Epithelial cell of proximal tubule (primary cell): ENCODE measurements around the gene SND1. TPM values are rescaled to one million over a fixed set of nuclear protein-coding genes. Genes with fewer than 3 reads are reported as not detected.
A peak's percentile ranks its signal among the peaks of the same experiment; 100 is the strongest.

Experiments used
- DNase-seq: peaks from one replicate; pipeline ENCODE4 v3.0.0-alpha.2; 2011; ENCODE audit warnings: low read depth
- H3K4me3 ChIP-seq: 2 replicates; pipeline ENCODE4 v1.5.1; 2011; ENCODE audit warnings: low read depth, mild to moderate bottlenecking, low read length
- CTCF ChIP-seq: conservative IDR thresholded peaks from 2 replicates; pipeline ENCODE4 v1.5.1; 2012; ENCODE audit warnings: low read depth, mild to moderate bottlenecking, low read length
- total RNA-seq: library from RNA; depleted of rRNA; stranded (reverse); fragments of >200 nt; gene quantifications from 2 replicates; pipeline ENCODE4 v1.2.3, GENCODE V29; 2015

The SND1 gene
- total RNA-seq, 1 donor from 2014 or later: 122 TPM

GRCh38 chr7:127782654-127783559, 130.9 kb downstream of the SND1 start:
- H3K4me3 ChIP-seq: no peak overlapping the region
- no peak for TF ChIP-seq CTCF
- no peak for DNase-seq

DNA sequence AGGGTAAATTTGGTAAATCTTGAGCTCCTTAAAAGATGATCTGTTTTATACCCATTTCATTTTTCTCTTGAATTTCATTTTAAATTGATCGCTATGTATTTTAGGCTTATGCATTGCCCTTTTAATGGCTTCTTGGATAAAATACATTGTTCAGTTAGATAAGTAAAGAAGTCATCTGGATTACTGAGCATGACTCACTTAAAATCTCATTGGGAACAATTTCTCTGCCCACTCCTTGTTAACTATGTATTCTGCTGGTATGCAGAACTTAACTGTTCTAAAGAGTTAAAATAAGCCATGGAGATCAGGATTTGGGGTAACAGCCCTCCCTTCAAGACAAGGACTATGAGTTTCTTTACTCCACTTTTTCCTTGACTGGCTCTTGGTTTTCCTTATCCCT, 134.2 kb downstream of the SND1 start:
- no peak for DNase-seq
- H3K4me3 ChIP-seq: no peak overlapping the region
- TF ChIP-seq CTCF: no peak

DNA sequence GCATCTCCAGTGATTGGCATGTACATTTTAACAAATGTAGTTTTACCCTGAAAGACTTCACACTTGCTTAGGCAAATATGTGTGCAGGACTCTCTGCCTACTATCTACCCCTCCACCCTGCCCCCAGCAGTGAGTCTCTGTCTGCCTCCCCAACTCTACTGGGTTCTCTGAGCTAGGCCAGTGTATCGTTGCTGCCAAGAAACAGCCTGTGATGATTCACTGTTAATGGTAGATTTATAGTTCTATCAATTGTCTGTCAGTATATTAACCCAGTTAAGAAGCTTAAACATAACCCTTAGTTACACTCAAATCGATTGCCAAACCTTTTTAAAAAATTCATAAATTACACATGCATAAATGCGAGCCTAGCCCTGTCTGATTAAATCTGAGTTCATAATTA, 137.0 kb downstream of the SND1 start:
- H3K4me3 ChIP-seq: no peak overlapping the region
- no peak for TF ChIP-seq CTCF
- DNase-seq: no peak

GRCh38 chr7:127791446-127792189, 139.6 kb downstream of the SND1 start:
- H3K4me3 ChIP-seq: no peak overlapping the region
- no peak for TF ChIP-seq CTCF
- DNase-seq: no peak

GRCh38 chr7:127792528-127793342, 140.7 kb downstream of the SND1 start:
- no peak for DNase-seq
- TF ChIP-seq CTCF: peak; percentile 84
- no peak overlapping the region for H3K4me3 ChIP-seq

DNA sequence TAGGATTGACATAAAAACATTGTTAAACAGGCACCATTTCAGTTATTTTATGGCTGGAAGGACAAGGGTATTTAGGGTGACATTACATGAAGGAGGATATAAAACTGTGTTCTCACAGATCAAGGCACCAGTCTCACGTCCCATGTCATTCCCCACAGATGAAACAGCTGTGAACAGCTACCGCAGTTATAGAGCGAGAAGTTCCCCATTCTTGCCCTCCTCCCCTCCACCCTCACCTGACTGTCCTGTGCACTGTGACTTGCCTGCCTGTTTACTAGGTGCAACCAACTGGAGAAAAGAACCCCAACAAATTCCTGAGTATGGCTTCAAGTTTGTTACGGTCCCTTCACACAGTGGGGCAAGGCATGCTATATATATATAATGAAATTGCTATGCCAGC, 141.6 kb downstream of the SND1 start:
- no peak overlapping the region for H3K4me3 ChIP-seq
- DNase-seq: no peak

More for the DNA sequence above, 141.6 kb downstream of the SND1 start:
- no peak for TF ChIP-seq CTCF
